NCI-H2171 treated with DMSO at 0.1 percent for 48 hours (cell line): Measurements from ENCODE around the gene CPEB3.
"Not testable (repeated sequence)": the region's sequence is repeated elsewhere in the genome, so short reads cannot be mapped to it uniquely, and the experiment has no call there.

Experiments used
- DNase-seq: peaks from one replicate; lab custom pipeline; 2025; lab: John Stamatoyannopoulos, UW

Gene CPEB3

GRCh38 chr10:92290837-92291615, at the start of gene CPEB3, which contains the start of gene MARCHF5:
TSS of gene CPEB3 (minus strand) at chr10:92291078. CDS start at chr10:92240350, 50,728 bp downstream.
TSS of gene MARCHF5 (plus strand) at chr10:92291167. CDS start at chr10:92291495, 328 bp downstream.
- peak; percentile 87 for DNase-seq

GRCh38 chr10:92329927-92330326, 39.0 kb upstream of the CPEB3 start:
- DNase-seq = not testable (repeated sequence)

GRCh38 chr10:92328993-92329392, 38.1 kb upstream of the CPEB3 start:
- no peak for DNase-seq

- DNase-seq = no peak
Measured at GRCh38 chr10:92327445-92328433, 36.9 kb upstream of the CPEB3 start.

- no peak for DNase-seq
Measured at GRCh38 chr10:92323079-92323478, 32.2 kb upstream of the CPEB3 start.

DNA sequence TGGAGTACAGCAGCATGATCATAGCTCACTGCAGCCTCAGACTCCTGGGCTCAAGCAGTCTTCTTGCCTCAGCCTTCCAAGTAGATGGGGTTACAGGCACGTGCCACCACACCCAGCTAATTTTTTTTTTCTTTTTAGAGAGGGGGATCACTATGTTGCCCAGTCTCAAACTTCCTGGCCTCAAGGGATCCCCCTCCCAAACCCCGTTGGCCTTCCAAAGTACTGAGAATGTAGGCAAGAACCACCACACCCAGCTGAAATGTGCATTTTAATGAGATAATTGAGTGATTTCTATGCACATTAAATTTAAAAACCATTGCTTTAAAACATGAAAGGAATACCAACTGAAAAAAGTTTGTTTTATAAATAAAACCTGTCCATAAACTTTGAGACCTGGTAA, 25.7 kb upstream of the CPEB3 start:
- no peak for DNase-seq

DNA sequence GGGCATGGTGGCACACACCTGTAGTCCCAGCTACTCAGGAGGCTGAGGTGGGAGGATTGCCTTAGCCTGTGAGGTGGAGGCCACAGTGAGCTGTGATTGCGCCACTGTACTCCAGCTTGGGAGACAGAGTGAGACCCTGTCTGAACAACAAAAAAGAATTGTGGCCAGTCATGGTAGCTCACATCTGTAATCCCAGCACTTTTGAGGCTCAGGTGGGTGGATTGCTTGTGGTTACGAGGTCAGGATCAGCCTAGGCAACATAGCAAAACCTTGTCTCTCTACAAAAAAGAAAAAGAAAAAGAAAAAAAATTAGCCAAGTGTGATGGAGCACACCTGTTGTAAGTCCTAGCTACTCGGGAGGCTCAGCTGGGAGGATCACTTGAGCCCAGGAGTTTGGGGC, 22.9 kb upstream of the CPEB3 start:
- no peak for DNase-seq

GRCh38 chr10:92309272-92309671, 18.4 kb upstream of the CPEB3 start:
- no peak for DNase-seq

DNA sequence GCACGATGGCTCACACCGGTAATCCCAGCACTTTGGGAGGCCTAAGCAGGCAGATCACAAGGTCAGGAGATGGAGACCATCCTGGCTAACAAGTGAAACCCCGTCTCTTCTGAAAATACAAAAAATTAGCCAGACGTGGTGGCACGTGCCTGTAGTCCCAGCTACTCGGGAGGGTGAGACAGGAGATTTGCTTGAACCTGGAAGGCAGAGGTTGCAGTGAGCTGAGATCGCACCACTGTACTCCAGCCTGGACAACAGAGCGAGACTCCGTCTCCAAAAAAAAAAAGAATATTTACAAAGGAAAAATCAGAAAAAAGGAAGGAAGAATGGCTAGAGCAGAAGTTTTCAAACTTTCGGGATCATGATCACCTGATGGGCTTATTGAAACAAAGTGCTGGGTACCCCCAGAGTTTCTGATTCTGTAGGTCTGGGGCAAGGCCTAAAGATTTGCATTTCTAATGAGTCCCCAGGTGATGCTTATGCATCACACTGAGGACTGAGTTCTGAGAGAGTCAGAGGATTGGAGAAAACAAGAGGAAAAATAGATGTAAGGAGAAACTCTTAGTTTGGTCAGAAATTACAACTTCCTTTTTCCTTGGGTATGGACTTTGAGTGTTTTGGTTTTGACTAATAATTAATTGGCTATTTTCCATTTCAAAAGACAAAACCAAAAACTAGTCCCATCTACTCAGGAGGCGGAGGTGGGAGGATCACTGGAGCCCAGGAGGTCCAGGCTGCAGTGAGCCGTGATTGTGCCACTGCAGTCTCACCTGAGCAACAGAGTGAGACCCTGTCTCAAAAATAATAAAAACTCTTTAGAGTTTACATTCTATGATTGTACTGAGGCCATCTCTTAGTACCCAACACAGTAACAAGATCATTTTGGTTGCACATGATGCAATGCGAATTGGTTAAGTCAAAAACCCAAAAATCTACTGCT, 14.5 kb upstream of the CPEB3 start:
- DNase-seq = no peak

GRCh38 chr10:92304061-92304460, 13.2 kb upstream of the CPEB3 start:
- no peak for DNase-seq

DNA sequence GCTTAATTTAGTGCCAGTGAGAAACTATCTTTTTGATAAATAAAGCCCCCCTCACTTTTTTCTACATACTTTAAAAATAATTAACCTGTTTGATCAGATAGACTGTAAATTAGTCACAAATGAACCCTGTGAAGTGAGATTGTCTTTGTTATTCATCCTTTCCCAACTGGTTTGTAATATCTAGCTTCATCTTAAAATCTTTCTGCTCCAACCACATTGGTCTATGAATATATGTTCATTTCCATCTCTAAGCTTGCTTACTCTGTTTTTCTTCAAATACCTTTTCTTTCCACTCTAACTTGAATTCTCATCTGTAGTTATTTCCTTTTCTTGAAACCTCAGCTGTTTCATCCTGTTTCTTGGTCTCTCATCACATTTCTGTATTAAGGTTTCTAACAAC, 12.2 kb upstream of the CPEB3 start:
- no peak for DNase-seq

DNA sequence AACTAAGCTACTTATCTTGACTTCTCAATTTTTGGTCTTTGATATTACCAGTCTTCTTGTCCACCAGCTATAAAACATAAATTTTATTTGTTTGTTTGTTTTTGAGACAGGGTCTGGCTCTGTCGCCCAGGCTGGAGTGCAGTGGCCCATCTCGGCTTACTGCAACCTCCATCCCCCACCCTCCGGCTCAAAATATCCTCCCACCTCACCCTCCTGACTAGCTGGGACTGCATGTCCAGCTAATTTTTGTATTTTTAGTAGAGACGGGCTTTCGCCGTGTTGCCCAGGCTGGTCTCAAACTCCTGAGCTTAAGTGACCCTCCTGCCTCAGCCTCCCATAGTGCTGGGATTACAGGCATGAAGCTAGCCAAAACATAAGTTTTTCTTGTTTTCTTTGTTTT, 7.6 kb upstream of the CPEB3 start:
- DNase-seq = no peak

GRCh38 chr10:92291921-92292845, 1.3 kb upstream of the CPEB3 start:
- DNase-seq = peak; percentile 1

- DNase-seq = no peak
Measured at GRCh38 chr10:92291616-92291865, 663 bp upstream of the CPEB3 start.

DNA sequence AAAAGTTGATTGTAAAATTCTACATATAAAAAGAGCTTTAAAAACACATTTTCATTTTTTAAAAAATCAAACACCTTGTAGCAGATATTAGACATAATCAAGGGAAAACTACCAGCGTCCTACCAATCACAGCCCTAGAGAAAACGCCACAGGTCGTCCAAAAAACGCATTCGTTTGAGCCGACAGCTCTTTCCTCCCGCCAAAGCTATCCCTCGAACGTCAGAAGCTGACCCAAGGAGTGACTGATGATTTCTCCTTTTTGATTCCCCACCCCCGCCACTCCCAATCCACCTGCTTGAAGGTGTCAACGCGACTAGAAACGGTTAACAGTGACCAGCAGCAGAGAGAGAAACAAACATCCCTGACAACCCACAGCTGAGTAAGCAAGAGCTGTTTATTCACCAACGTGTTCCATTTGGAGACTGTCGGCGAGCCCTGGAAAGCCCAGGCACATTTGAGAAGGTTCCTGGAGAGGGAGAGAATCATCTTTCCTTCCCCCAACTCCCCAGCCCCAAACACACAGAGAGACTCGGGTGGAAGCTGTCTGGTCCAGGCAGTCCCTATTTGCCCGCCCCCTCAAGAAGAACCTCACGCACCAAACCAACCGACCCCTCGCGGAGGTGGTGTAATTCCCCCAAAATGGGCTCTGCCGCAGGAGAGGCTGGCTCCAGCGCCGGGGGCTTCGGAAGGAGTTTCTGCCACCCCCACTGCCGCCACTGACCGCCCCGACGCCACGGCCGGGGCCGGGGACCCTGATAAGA, 622 bp downstream of the CPEB3 start:
- peak; percentile 61 for DNase-seq

GRCh38 chr10:92284112-92284704, 6.7 kb downstream of the CPEB3 start:
- no peak for DNase-seq

GRCh38 chr10:92278996-92279696, 11.7 kb downstream of the CPEB3 start:
- DNase-seq = no peak

- DNase-seq = peak; percentile 50
Measured at GRCh38 chr10:92274071-92274470, 16.8 kb downstream of the CPEB3 start.

DNA sequence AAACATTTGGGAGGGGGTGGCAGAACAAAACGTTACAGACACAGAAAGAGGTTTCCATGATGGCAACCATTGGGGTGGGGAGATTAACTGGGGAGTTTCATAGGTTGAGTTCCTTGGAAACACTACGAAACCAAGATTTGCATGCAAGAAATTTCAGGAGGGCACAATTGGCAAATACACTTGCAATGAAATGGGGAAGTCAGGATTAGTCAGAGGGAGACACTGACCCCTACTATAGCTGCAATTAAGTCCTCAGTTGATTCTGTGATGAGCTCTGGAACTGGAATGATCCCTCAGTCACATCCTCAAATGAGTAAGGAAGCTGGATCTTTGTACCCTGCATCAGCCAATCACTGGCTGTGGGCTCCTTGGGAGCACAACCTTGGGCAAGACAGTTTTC, 22.1 kb downstream of the CPEB3 start:
- no peak for DNase-seq
